GM23248 (cell line): ENCODE data around the gene TENT5C. TPM values are rescaled to one million over a fixed set of nuclear protein-coding genes. Genes with fewer than 3 reads are reported as not detected.

Experiments used
- DNase-seq: peaks from one replicate; pipeline ENCODE4 v3.0.0-alpha.2; 2015
- H2AFZ ChIP-seq: fragments of 200-600 bp; sonication (generic); 2 replicates; pipeline ENCODE4 v1.6.1; 2016; ENCODE audit warnings: antibody characterized with exemption
- H3F3A ChIP-seq: fragments of 200-600 bp; sonication (generic); 2 replicates; pipeline ENCODE4 v1.6.1; 2016; ENCODE audit warnings: mild to moderate bottlenecking, antibody characterized with exemption, mixed run types; ENCODE audit not compliant: insufficient read depth
- H3K27ac ChIP-seq: fragments of 200-600 bp; sonication (generic); 2 replicates; pipeline ENCODE4 v1.5.1; 2016; ENCODE audit warnings: mild to moderate bottlenecking
- H3K27me3 ChIP-seq: fragments of 200-600 bp; sonication (generic); replicated peaks from 2 replicates; pipeline ENCODE4 v1.6.1; 2016; ENCODE audit warnings: mild to moderate bottlenecking; ENCODE audit not compliant: insufficient read depth
- H3K36me3 ChIP-seq: fragments of 200-600 bp; sonication (generic); 2 replicates; pipeline ENCODE4 v1.6.1; 2016; ENCODE audit warnings: low read depth, mild to moderate bottlenecking
- H3K4me1 ChIP-seq: fragments of 200-600 bp; sonication (generic); 2 replicates; pipeline ENCODE4 v1.6.1; 2016; ENCODE audit warnings: mild to moderate bottlenecking; ENCODE audit not compliant: insufficient read depth
- H3K4me2 ChIP-seq: fragments of 200-600 bp; sonication (generic); one replicate; pipeline ENCODE4 v1.6.1; 2016; ENCODE audit warnings: mild to moderate bottlenecking; ENCODE audit not compliant: unreplicated experiment
- H3K4me3 ChIP-seq: fragments of 200-600 bp; sonication (generic); 2 replicates; pipeline ENCODE4 v1.5.1; 2016; ENCODE audit warnings: mild to moderate bottlenecking
- H3K79me2 ChIP-seq: fragments of 200-600 bp; sonication (generic); 2 replicates; pipeline ENCODE4 v1.6.1; 2016; ENCODE audit warnings: mild to moderate bottlenecking; ENCODE audit not compliant: insufficient read depth
- H3K9ac ChIP-seq: fragments of 200-600 bp; sonication (generic); 2 replicates; pipeline ENCODE4 v1.6.1; 2016; ENCODE audit warnings: mild to moderate bottlenecking
- H3K9me2 ChIP-seq: fragments of 200-600 bp; sonication (generic); 2 replicates; pipeline ENCODE4 v1.6.1; 2016; ENCODE audit warnings: mixed run types, mild to moderate bottlenecking, moderate library complexity; ENCODE audit not compliant: insufficient read depth
- H3K9me3 ChIP-seq: fragments of 200-600 bp; sonication (generic); one replicate; pipeline ENCODE4 v1.6.1; 2017; ENCODE audit warnings: low read depth
- H4K20me1 ChIP-seq: fragments of 200-600 bp; sonication (generic); 2 replicates; pipeline ENCODE4 v1.6.0; 2016; ENCODE audit not compliant: insufficient read depth
- EZH2 ChIP-seq: fragments of 200-600 bp; sonication (generic); IDR thresholded peaks from 2 replicates; pipeline ENCODE4 v1.6.1; 2018; ENCODE audit warnings: antibody characterized with exemption, mild to moderate bottlenecking; ENCODE audit not compliant: insufficient read depth, poor library complexity, severe bottlenecking
- EZH2phosphoT487 ChIP-seq: fragments of 200-600 bp; sonication (generic); IDR thresholded peaks from 2 replicates; pipeline ENCODE4 v1.6.1; 2018; ENCODE audit warnings: antibody characterized with exemption, moderate library complexity, mild to moderate bottlenecking, low read depth; ENCODE audit not compliant: insufficient read depth
- WGBS, 2 experiments: methylation state at CpG; one replicate each; pipeline ENCODE4 v1.1.6; 2015 to 2017; ENCODE audit warnings: low lambda C conversion rate in 2 of 2, low coverage in 1 of 2; ENCODE audit errors: missing lambda C conversion rate in 2 of 2; 5-methylcytosine and 5-hydroxymethylcytosine counted together
- in situ Hi-C: fragments of 300-500 bp; cut with MboI; formaldehyde crosslinking; loops from 2 replicates; pipeline ENCODE4 v1.15.0; 2020
- polyA plus RNA-seq: library from polyadenylated mRNA; unstranded; fragments of >200 nt; fragmentation: Nextera tagmentation; extraction: Ambion mirVana; gene quantifications from 2 replicates; pipeline ENCODE4 v1.2.1, GENCODE V29; 2016
- total RNA-seq: library from RNA; depleted of rRNA; stranded (reverse); fragments of >200 nt; shearing (Covaris generic); gene quantifications from 2 replicates; pipeline ENCODE4 v1.2.3, GENCODE V29; 2014

The TENT5C gene
- total and polyA plus RNA-seq, 2 experiments from 2014 or later, result 0.20 TPM; not detected in 1

DNA sequence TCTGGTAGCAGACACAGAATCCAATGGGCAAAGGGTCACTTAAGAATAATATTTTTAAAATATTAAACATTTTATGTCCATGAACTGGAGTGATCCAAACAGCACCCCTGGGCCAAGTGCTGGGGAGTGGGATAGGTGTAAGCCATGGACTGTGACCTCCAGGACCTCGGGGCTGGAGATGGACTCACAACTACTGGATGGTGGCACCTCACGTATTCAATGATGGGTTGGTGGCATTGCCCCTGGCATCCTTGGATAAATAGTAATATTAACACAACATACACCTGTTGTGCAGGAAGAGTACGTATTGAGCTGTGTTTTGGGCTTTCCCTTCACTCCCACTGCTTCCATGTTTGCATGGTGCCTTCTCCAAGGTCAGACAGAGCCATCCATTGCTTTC is 39.3 kb upstream of the TENT5C start:
- Histone ChIP-seq H3K4me3 (no peak overlapping the region), H2AFZ (no peak overlapping the region), H3K4me2 (no peak overlapping the region), H3K27ac (no peak overlapping the region), H3K27me3 (peaks cover 9% of the 10 kb centered on the region; the same call in 1 of the 2 replicates), H4K20me1 (no peaks in the 10 kb centered on the region), H3K9me2 (no peaks in the 10 kb centered on the region), H3F3A (no peaks in the 10 kb centered on the region), H3K4me1 (no peaks in the 10 kb centered on the region), H3K9ac (no peak overlapping the region), H3K36me3 (no peaks in the 10 kb centered on the region), H3K9me3 (no peaks in the 10 kb centered on the region), H3K79me2 (no peaks in the 10 kb centered on the region)
- in situ Hi-C loops, result no loop called here
- DNase-seq, result no peak
- TF ChIP-seq EZH2phosphoT487 (no peak), EZH2 (no peak)
- WGBS, 2 experiments, result 30 to 47% methylated on average over 3 of the region's 3 CpGs

- in situ Hi-C loops, result no loop called here
- Histone ChIP-seq H3K79me2 (no peaks in the 10 kb centered on the region), H3K9ac (no peak overlapping the region), H2AFZ (no peak overlapping the region), H3K4me3 (no peak overlapping the region), H3K9me3 (no peaks in the 10 kb centered on the region), H4K20me1 (no peaks in the 10 kb centered on the region), H3K4me2 (no peak overlapping the region), H3K4me1 (no peaks in the 10 kb centered on the region), H3K36me3 (no peaks in the 10 kb centered on the region), H3K27ac (no peak overlapping the region), H3K27me3 (peaks cover 9% of the 10 kb centered on the region; the same call in 1 of the 2 replicates), H3K9me2 (no peaks in the 10 kb centered on the region), H3F3A (no peaks in the 10 kb centered on the region)
- DNase-seq, result no peak
- no peak for TF ChIP-seq EZH2
- no peak for TF ChIP-seq EZH2phosphoT487
- 65 to 71% methylated on average over 10 of the region's 10 CpGs for WGBS, 2 experiments
These were observed 38.4 kb upstream of the TENT5C start for GRCh38 chr1:117567435-117567834.

GRCh38 chr1:117567976-117568375 is 37.9 kb upstream of the TENT5C start:
- H3K9ac ChIP-seq, result no peak overlapping the region
- TF ChIP-seq EZH2phosphoT487 (no peak), EZH2 (no peak)
- H3K4me2 ChIP-seq, result no peak overlapping the region
- no peaks in the 10 kb centered on the region for H4K20me1 ChIP-seq
- H3K36me3 ChIP-seq, result no peaks in the 10 kb centered on the region
- H3K9me3 ChIP-seq, result no peaks in the 10 kb centered on the region
- no peaks in the 10 kb centered on the region for H3K4me1 ChIP-seq
- H3K27me3 ChIP-seq, result peaks cover 9% of the 10 kb centered on the region; the same call in 1 of the 2 replicates
- in situ Hi-C loops, result no loop called here
- H3K27ac ChIP-seq, result no peak overlapping the region
- no peak for DNase-seq
- no peak overlapping the region for H3K4me3 ChIP-seq
- no peaks in the 10 kb centered on the region for H3K79me2 ChIP-seq
- no peaks in the 10 kb centered on the region for H3F3A ChIP-seq
- no peak overlapping the region for H2AFZ ChIP-seq
- no peaks in the 10 kb centered on the region for H3K9me2 ChIP-seq
- WGBS, 2 experiments, result 6 to 9% methylated on average over 3 of the region's 3 CpGs

GRCh38 chr1:117568999-117569398 is 36.8 kb upstream of the TENT5C start:
- no peak overlapping the region for H3K4me2 ChIP-seq
- H3K36me3 ChIP-seq, result no peaks in the 10 kb centered on the region
- no peaks in the 10 kb centered on the region for H4K20me1 ChIP-seq
- WGBS, 2 experiments, result 68% methylated on average over 6 of the region's 6 CpGs
- DNase-seq, result no peak
- no peaks in the 10 kb centered on the region for H3K9me3 ChIP-seq
- no peaks in the 10 kb centered on the region for H3K4me1 ChIP-seq
- H3K9ac ChIP-seq, result no peak overlapping the region
- no peaks in the 10 kb centered on the region for H3F3A ChIP-seq
- TF ChIP-seq EZH2phosphoT487 (no peak), EZH2 (no peak)
- in situ Hi-C loops, result no loop called here
- no peaks in the 10 kb centered on the region for H3K79me2 ChIP-seq
- H3K27ac ChIP-seq, result no peak overlapping the region
- no peak overlapping the region for H3K4me3 ChIP-seq
- H2AFZ ChIP-seq, result no peak overlapping the region
- H3K27me3 ChIP-seq, result peaks cover 9% of the 10 kb centered on the region; the same call in 1 of the 2 replicates
- no peaks in the 10 kb centered on the region for H3K9me2 ChIP-seq

- no peak overlapping the region for H3K9ac ChIP-seq
- 2 to 3% methylated on average over 3 of the region's 3 CpGs for WGBS, 2 experiments
- in situ Hi-C loops, result no loop called here
- H3K4me3 ChIP-seq, result no peak overlapping the region
- no peaks in the 10 kb centered on the region for H3K9me2 ChIP-seq
- H4K20me1 ChIP-seq, result no peaks in the 10 kb centered on the region
- H3K4me2 ChIP-seq, result no peak overlapping the region
- no peaks in the 10 kb centered on the region for H3K9me3 ChIP-seq
- no peak for TF ChIP-seq EZH2
- no peak for TF ChIP-seq EZH2phosphoT487
- no peak for DNase-seq
- H2AFZ ChIP-seq, result no peak overlapping the region
- no peaks in the 10 kb centered on the region for H3K4me1 ChIP-seq
- H3K79me2 ChIP-seq, result no peaks in the 10 kb centered on the region
- no peaks in the 10 kb centered on the region for H3K36me3 ChIP-seq
- no peak overlapping the region for H3K27ac ChIP-seq
- no peaks in the 10 kb centered on the region for H3F3A ChIP-seq
- peaks cover 6% of the 10 kb centered on the region; the same call in 1 of the 2 replicates for H3K27me3 ChIP-seq
These were observed 36.0 kb upstream of the TENT5C start for GRCh38 chr1:117569856-117570255.
